SU-DHL-6 (cell line): ENCODE measurements around the gene RPL41.
"Not testable (repeated sequence)": the region's sequence is repeated elsewhere in the genome, so short reads cannot be mapped to it uniquely, and the experiment has no call there.

Experiments
- H2AFZ ChIP-seq: fragments of 200-600 bp; sonication (generic); 2 replicates; pipeline ENCODE4 v1.6.1; 2014; ENCODE audit warnings: low read depth, mild to moderate bottlenecking, moderate library complexity, mixed read lengths, antibody characterized with exemption, low read length; ENCODE audit not compliant: severe bottlenecking
- H3F3A ChIP-seq: fragments of 200-600 bp; shearing (Covaris generic); 2 replicates; pipeline ENCODE4 v1.6.0; 2016; ENCODE audit warnings: antibody characterized with exemption, mild to moderate bottlenecking; ENCODE audit not compliant: insufficient read depth
- H3K27ac ChIP-seq: fragments of 200-600 bp; sonication (generic); 2 replicates; pipeline ENCODE4 v1.5.1; 2016; ENCODE audit warnings: low read depth, mild to moderate bottlenecking, low read length, moderate library complexity, mixed read lengths
- H3K27me3 ChIP-seq: fragments of 200-600 bp; sonication (generic), shearing (Covaris generic); 2 replicates; pipeline ENCODE4 v1.6.0; 2014; ENCODE audit warnings: mild to moderate bottlenecking, low read length
- H3K36me3 ChIP-seq: fragments of 200-600 bp; sonication (generic); 2 replicates; pipeline ENCODE4 v1.6.1; 2014; ENCODE audit warnings: mild to moderate bottlenecking, low read length, mixed read lengths
- H3K4me2 ChIP-seq: fragments of 300-600, 200-600 bp; shearing (Covaris generic), sonication (generic); 2 replicates; pipeline ENCODE4 v1.6.0; 2014; ENCODE audit warnings: low read length, low read depth, mild to moderate bottlenecking; ENCODE audit not compliant: poor library complexity, severe bottlenecking
- H3K4me3 ChIP-seq: fragments of 200-600 bp; sonication (generic); 2 replicates; pipeline ENCODE4 v1.5.1; 2014; ENCODE audit warnings: antibody characterized with exemption, low read length, mild to moderate bottlenecking, mixed read lengths; ENCODE audit not compliant: insufficient read depth, poor library complexity, severe bottlenecking
- H3K79me2 ChIP-seq: fragments of 200-600 bp; sonication (generic); 2 replicates; pipeline ENCODE4 v1.6.1; 2014; ENCODE audit warnings: mild to moderate bottlenecking, low read length, moderate library complexity; ENCODE audit not compliant: insufficient read depth
- H3K9ac ChIP-seq: fragments of 200-600 bp; sonication (generic); 2 replicates; pipeline ENCODE4 v1.7.0; 2014; ENCODE audit warnings: mild to moderate bottlenecking, low read length
- H3K9me2 ChIP-seq: fragments of 200-600 bp; sonication (generic); replicated peaks from 2 replicates; pipeline ENCODE4 v1.6.1; 2014; ENCODE audit warnings: low read length; ENCODE audit not compliant: insufficient read depth
- H3K9me3 ChIP-seq: fragments of 200-600 bp; sonication (generic); 2 replicates; pipeline ENCODE4 v1.6.1; 2014; ENCODE audit warnings: low read length, mixed read lengths; ENCODE audit not compliant: insufficient read depth
- H4K20me1 ChIP-seq: fragments of 200-600 bp; sonication (generic); 2 replicates; pipeline ENCODE4 v1.6.1; 2014; ENCODE audit warnings: low read depth, mild to moderate bottlenecking, antibody characterized with exemption, low read length, moderate library complexity, mixed read lengths
- CTCF ChIP-seq: fragments of 200-600 bp; sonication (generic); IDR thresholded peaks from one replicate; pipeline ENCODE4 v1.5.1; 2017; ENCODE audit warnings: antibody characterized with exemption, mild to moderate bottlenecking, low read length, moderate library complexity; ENCODE audit not compliant: insufficient read depth, poor library complexity, severe bottlenecking
- EZH2phosphoT487 ChIP-seq: fragments of 200-600 bp; sonication (generic), shearing (Covaris generic); conservative IDR thresholded peaks from 2 replicates; pipeline ENCODE4 v1.6.1; 2018; ENCODE audit warnings: mild to moderate bottlenecking, antibody characterized with exemption, low read length, moderate library complexity, mixed read lengths

RPL41 gene

DNA sequence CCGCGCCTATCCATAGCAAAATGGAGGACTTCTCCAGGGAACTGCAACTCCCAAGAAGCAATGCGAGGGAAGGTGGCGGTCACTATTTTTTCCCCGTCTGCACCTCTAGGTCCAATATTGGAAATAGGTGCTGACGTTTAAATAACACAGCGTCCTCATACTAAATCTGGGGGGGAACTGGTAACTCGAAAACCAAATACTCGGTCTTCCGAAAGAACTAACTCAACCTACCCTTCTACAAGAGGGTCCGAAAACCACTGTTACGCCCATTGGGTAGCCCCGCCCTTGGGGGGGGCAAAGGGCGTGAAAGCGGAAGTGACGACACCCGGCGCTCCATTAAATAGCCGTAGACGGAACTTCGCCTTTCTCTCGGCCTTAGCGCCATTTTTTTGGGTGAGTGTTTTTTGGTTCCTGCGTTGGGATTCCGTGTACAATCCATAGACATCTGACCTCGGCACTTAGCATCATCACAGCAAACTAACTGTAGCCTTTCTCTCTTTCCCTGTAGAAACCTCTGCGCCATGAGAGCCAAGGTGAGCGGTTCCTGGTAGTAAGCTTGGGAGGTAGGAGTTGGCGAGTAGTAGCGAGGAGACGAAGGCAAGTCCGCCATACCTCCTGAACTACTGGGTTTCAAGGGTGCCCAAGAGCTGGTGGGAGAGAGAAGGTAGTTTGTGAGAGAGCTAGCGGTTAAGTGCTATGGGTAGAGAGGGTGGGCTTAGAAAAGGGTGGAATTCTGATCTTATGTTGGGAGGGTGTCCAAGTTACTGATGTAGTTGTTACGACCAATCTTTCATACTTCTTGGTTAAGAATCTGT, at the start of gene RPL41:
RPL41 (plus strand) TSS at position 367 of the 815 bp plus-strand sequence.
- peaks cover 8% of the 10 kb centered on the region; the same call in 1 of the 2 replicates for H3K36me3 ChIP-seq
- H3F3A ChIP-seq = peaks cover 64% of the 10 kb centered on the region
- H4K20me1 ChIP-seq = no peaks in the 10 kb centered on the region
- TF ChIP-seq CTCF (no peak), EZH2phosphoT487 (no peak)
- no peaks in the 10 kb centered on the region for H3K9me3 ChIP-seq
- H2AFZ ChIP-seq = peak within 1 kb of the TSS; percentile 13
- H3K9me2 ChIP-seq = no peaks in the 10 kb centered on the region
- H3K4me2 ChIP-seq = peak within 1 kb of the TSS; percentile 86
- H3K27me3 ChIP-seq = no peaks in the 10 kb centered on the region
- H3K4me3 ChIP-seq = peak within 1 kb of the TSS; percentile 89
- peak within 1 kb of the TSS; percentile 91 for H3K27ac ChIP-seq
- peaks cover 21% of the 10 kb centered on the region for H3K79me2 ChIP-seq
- H3K9ac ChIP-seq = peak within 1 kb of the TSS; percentile 85

DNA sequence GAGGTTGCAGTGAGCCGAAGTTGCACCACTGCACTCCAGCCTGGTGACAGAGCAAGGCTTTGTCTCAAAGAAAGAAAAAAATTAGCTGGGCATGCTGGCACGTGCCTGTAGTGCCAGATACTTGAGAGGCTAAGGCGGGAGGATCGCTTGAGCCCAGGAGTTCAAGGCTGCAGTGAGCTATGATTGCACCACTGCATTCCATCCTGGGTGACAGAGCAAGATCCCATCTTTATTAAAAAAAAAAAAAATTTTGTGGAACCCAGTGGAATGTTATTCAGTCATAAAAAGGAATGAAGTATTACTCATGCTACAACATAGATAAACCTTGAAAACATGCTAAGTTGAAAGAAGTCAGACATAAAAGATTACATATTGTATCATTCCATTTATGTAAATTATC, 44.8 kb upstream of the RPL41 start:
- H3K79me2 ChIP-seq = no peaks in the 10 kb centered on the region
- H3K4me3 ChIP-seq = no peak overlapping the region
- no peak overlapping the region for H3K9ac ChIP-seq
- no peak overlapping the region for H3K27ac ChIP-seq
- no peak overlapping the region for H2AFZ ChIP-seq
- H3K36me3 ChIP-seq = no peaks in the 10 kb centered on the region
- H3K9me2 ChIP-seq = no peaks in the 10 kb centered on the region
- H3K27me3 ChIP-seq = no peaks in the 10 kb centered on the region
- no peaks in the 10 kb centered on the region for H4K20me1 ChIP-seq
- TF ChIP-seq CTCF = no peak
- TF ChIP-seq EZH2phosphoT487 = no peak
- H3F3A ChIP-seq = no peaks in the 10 kb centered on the region
- no peaks in the 10 kb centered on the region for H3K9me3 ChIP-seq
- no peak overlapping the region for H3K4me2 ChIP-seq

GRCh38 chr12:56074396-56074795, 42.0 kb upstream of the RPL41 start:
- Histone ChIP-seq H3K9me3 (no peaks in the 10 kb centered on the region), H2AFZ (no peak overlapping the region), H3K4me2 (no peak overlapping the region), H3K27ac (no peak overlapping the region), H4K20me1 (no peaks in the 10 kb centered on the region), H3K4me3 (no peak overlapping the region), H3K9ac (no peak overlapping the region), H3F3A (no peaks in the 10 kb centered on the region), H3K9me2 (no peaks in the 10 kb centered on the region), H3K27me3 (no peaks in the 10 kb centered on the region), H3K79me2 (no peaks in the 10 kb centered on the region), H3K36me3 (no peaks in the 10 kb centered on the region)
- TF ChIP-seq EZH2phosphoT487 = no peak
- no peak for TF ChIP-seq CTCF

DNA sequence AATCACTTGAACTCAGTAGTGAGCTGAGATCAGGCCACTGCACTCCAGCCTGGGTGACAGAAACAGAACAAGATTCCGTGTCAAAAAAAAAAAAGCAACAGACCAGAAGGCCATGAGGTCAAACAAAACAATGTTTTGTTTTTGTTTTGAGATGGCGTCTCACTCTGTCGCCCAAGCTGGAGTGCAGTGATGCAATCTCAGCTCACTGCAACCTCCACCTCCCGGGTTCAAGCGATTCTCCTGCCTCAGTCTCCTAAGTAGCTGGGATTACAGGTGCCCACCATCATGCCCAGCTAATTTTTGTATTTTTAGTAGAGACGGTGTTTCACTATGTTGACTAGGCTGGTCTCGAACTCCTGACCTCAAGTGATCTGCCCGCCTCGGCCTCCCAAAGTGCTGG, 38.5 kb upstream of the RPL41 start:
- not testable (repeated sequence) for H3K4me3 ChIP-seq, H3K27me3 ChIP-seq, H3K79me2 ChIP-seq, H4K20me1 ChIP-seq, H3K36me3 ChIP-seq, H3F3A ChIP-seq, H2AFZ ChIP-seq, H3K9me3 ChIP-seq, H3K9me2 ChIP-seq, H3K9ac ChIP-seq, H3K27ac ChIP-seq, H3K4me2 ChIP-seq
